GM18507 (cell line): Measurements from ENCODE around the gene EML4.

Source experiments
- DNase-seq: peaks from one replicate; pipeline ENCODE4 v3.0.0; 2011; ENCODE audit warnings: low read depth; ENCODE audit not compliant: insufficient read length; ENCODE audit errors: extremely low spot score
- FAIRE-seq: peaks from 2 replicates; lab custom pipeline; 2011; peaks lifted over from hg19 to GRCh38; lab: Jason Lieb, UNC

The EML4 gene

DNA sequence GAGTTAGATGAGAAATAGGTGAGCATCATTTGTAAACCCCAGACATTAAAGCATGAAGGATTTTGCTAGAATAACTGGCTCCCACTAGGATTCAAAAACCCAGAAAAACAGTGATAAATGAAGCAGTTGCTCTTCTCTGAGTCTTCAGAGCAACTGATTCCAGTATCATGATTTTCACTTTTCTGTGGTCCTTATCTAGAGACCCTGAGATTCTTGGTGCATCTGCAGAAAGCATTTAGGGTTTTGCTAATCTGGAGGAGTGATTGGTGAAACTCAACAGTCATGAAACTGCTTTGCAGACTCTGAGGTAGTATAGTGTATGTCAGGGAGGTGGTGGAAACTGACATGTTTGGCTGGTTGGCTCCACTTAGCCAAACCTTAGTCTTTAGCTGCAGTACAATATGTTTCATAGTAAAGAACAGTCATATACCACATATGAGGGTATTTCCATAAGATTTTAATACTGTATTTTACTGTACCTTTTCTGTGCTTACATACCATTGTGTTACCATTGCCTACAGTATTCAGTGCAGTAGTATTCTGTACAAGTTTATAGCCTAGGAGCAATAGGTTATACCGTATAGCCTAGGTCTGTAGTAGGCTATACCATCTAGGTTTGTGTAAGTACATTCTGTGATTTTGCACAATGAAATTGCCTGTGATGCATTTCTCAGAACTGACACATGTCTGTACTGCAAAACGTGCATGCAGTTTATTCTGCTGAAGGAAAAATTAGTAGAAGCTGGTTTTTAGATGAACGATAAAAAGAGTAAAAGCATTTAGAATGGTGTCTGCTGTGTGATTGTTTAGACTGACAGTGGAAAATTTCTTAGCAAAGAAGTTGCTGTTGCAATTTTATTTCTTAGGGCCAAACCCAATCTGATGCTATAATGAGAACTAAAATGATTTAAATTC is 23.8 kb downstream of the EML4 start:
- DNase-seq = no peak
- FAIRE-seq = peak; percentile 61

GRCh38 chr2:42193722-42194187 is 24.6 kb downstream of the EML4 start:
- FAIRE-seq (no peak), DNase-seq (no peak)

- DNase-seq (no peak), FAIRE-seq (no peak)
These were observed 25.3 kb downstream of the EML4 start for GRCh38 chr2:42194428-42194827.

GRCh38 chr2:42195559-42195958 is 26.4 kb downstream of the EML4 start:
- DNase-seq (no peak), FAIRE-seq (no peak)

DNA sequence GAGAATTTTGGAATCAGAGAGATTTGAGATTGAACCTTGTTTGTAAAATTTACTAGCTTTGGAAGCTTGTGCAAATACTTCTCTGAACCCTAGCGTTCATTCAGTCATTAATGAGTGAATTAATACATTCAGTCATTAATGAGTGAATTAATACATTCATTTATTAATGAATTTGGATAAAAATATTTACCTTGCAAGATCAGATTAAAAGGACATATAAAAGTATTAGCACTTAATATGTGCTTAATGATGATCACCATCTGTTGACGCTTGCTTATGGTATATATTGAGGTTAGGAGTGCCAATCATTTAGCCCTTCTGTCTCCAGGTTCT is 26.9 kb downstream of the EML4 start:
- DNase-seq (no peak), FAIRE-seq (no peak)

DNA sequence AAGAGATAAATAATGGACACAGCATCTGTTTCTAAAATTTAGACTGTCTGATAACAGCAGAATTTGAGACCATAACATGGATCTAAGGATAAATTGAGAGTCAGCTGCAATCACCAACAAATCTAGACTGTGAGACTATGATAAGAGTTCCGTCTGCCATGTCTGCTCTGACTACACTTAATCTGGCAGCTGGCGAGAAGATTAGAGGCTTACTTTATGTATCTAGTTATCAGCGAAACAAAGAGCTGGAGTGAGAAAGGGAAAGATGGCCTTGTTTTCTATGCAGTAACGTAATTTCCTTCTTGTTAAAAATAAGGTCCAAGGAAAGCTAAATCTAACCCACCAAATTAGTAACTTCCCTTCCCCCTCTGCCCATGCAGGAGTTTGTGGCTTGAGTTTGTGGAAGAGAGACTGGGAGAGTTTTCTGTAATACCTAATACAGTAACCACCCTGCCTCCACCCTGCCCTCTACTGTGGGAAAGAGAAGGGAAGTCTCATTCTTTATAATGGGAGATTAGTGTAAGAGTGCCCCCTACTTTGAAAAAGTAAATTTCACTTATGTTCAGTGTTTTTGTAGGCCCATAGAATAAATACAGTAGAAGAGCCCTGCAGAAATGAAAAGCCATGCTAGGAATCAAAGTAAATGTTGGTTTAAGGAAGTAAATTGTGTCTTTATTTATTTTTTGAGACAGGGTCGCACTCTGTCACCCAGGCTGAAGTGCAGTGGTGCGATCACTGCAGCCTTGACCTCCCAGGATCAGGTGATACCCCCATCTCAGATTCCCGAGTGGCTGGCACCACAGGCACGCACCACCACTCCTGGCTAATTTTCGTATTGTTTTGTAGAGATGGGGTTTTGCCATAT is 27.5 kb downstream of the EML4 start:
- DNase-seq (no peak), FAIRE-seq (peak; percentile 59)

DNA sequence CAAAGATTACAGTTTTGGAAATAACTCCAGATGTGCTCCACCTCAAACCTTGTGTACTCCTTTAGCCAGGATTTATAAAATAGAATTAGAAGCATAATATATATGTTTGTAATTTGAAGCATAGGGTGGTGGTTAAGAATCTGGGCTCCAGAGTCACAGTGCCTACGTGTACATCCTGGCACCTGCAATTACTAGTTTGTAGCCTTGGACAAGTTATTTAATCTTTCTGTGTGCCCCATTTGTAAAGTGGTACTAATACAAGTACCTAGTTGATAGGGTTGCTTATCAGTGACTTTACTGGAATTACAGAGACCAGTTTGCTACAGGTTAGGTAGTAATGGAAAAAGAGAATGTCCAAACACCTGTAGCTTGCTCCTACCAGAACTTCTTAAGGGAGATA is 28.6 kb downstream of the EML4 start:
- FAIRE-seq (no peak), DNase-seq (no peak)

- no peak for DNase-seq
- FAIRE-seq = no peak
These were observed 29.3 kb downstream of the EML4 start for GRCh38 chr2:42198466-42198865.

DNA sequence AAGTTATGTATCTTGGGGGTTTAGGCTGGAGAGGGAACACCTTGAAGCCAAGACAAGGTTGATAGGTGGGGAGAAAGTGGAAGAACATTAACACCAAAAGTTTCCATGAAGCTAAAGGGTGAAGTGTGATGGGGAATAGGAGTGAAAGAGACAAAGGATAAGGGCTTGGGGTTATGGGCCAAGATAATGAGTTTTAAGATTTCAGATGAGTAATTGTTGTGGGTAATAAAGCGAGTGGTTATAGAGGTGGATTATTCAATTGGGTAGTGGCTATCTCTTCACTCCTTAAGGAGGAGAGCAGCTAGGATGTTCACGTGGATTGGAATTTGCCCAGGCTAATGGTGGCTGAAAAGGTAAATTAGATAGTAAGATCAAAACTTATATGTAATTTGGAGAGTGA is 29.8 kb downstream of the EML4 start:
- DNase-seq (no peak), FAIRE-seq (no peak)

DNA sequence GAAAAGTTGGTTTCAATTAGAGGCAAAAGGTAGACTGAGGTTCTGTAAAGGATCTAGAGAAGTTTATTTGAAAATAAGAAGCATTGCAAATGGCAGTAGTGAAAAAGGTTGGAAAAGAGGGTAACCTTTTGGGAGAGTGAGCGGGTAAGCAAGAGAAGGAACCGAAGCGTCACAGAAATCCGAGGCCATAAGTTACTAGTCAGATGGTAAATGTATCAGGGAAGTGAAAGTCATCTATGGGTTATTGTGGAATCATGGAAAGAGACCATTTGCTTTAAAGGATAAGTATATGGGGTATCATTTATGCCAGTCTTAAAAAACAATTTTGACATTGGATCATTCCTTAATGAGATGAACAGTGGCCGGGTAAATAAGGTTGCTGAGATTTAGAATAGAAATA is 30.5 kb downstream of the EML4 start:
- FAIRE-seq (no peak), DNase-seq (no peak)

DNA sequence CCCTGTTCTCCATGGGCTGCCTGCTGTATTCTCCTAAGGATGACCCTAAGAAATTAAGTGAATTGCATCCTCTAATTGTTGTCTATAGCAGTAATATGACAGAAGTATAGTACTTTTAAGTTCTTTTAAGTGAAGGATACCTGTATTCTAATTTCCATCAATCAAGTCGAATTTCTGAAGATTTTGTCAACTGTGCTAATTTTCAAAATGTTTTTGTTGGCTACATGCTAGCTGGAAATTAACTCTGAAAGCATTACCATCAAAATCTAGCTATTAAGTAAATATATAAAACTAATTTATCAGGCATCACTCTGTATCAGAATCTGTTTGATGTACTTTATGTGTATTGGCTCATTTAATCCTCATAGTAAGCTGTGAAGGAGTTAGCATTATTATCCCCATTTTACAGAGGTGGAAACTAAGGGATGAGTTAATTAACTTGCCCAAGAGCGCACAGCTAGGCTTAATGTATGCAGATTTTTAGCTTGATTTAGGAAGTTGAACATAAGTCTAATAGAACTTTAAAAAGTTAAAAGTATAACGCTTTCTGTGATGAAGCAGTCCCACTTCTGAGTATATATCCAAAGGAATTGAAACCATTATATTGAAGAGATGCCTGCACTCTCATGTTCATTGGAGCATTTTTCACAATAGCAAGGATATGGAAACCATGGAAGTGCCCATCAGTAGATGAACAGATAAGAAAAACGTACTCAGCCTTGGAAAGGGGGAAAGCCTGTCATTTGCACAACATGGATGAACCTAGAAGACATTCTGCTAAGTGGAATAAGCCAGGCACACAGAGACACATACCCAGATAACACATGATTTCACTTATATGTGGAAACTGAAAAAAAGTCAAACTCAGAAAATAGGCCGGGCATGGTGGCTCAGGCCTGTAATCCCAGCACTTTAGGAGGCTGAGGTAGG is 32.0 kb downstream of the EML4 start:
- FAIRE-seq = no peak
- no peak for DNase-seq

DNA sequence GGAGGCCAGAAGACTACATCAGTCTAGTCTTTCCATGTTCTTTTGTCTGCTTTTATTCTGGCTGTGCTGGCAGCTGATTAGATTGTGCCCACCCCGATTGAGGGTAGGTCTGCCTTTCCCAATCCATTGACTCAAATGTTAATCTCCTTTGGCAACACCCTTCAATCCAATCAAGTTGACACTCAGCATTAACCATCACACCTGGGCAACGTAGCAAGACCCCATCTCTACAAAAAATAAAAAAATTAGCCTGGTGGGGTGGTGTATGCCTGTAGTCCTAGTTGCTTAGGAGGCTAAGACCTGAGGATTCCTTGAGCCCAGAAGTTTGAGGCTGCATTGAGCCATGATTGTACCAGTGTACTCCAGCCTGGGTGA is 33.5 kb downstream of the EML4 start:
- FAIRE-seq (no peak), DNase-seq (no peak)

- FAIRE-seq (no peak), DNase-seq (no peak)
These were observed 34.6 kb downstream of the EML4 start for GRCh38 chr2:42203792-42204191.

DNA sequence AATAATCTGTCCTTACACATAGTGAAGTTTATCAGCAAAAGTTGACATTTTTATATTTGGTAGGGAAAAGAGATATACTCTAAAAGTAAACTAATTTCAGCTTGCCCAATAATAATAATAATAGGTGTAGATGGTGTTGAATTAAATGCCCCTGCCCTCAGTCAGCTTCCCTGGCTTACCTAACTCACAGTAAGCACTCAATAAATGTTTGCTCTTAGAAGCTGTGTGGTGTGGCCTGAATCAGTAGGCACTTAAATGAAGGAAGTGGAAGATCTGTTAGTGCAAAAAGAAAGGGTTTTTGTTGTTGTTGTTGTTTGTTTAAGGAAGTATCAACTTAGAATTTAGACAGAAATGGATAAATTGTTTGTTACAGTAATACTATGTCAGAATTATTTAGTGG is 36.2 kb downstream of the EML4 start:
- FAIRE-seq (peak; percentile 56), DNase-seq (no peak)

GRCh38 chr2:42207826-42208225 is 38.7 kb downstream of the EML4 start:
- FAIRE-seq (peak; percentile 36), DNase-seq (no peak)

DNA sequence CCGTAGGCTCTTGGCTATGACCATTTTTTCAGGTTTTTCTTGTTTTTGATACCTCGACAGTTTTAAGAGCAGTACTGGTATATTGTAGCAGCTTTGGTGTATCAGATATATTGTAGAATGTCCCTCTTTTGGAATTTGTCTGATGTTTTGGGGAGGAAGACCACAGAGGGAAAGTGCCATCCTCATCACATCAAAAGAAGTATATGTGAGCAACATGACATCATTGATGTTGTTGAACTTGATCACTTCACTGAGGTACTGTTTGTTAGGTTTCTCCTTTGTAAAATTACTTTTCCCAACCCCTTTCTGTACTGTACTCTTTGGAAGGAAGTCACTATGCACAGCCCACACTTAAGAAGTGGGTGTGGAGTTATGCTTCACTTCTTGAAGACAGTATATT is 41.0 kb downstream of the EML4 start:
- no peak for FAIRE-seq

GRCh38 chr2:42211291-42211690 is 42.1 kb downstream of the EML4 start:
- DNase-seq = no peak
- no peak for FAIRE-seq

More for the DNA sequence above, 41.0 kb downstream of the EML4 start:
- DNase-seq = no peak

DNA sequence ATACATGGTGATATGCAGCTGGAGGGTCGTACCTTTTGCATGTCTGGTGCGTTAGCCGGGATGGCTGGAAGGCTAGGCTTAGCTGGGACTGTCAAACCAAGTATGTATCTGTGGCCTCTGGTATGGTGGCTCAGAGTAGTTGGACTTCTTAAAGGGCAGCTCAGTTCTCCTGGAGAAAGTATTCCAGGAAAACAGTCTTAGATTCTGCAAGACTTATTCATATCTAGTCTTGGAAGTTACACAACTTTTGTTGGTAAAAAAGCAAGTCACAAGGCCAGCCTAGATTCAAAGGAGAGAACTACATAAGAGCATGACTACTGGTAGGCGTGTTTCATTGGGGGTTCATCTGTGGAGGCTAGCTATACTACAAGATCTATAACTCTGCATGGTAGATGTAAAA is 45.5 kb downstream of the EML4 start:
- FAIRE-seq (no peak), DNase-seq (no peak)

- DNase-seq (no peak), FAIRE-seq (no peak)
These were observed 47.5 kb downstream of the EML4 start for GRCh38 chr2:42216694-42217093.

GRCh38 chr2:42217307-42217706 is 48.2 kb downstream of the EML4 start:
- DNase-seq (no peak), FAIRE-seq (no peak)
